Activated naive CD8-positive, alpha-beta T cell treated with anti-CD3 and anti-CD28 coated beads, Interleukin-2, amount 10 ng/mL, durations not matched to agents 7 days and 5 days (primary cell): Measurements from ENCODE around the gene SLCO2B1. TPM values are rescaled to one million over a fixed set of nuclear protein-coding genes. Genes with fewer than 3 reads are reported as not detected.

ENCODE experiments used
- ATAC-seq: fragments of 150-1000 bp; cut with Tn5 transposase; one replicate; pipeline ENCODE4 v1.10.0; 2021; ENCODE audit warnings: low read depth, moderate library complexity
- POLR2A ChIA-PET: fragments of 350-600 bp; sonication (Branson Sonifier 250); formaldehyde crosslinking; loops from one replicate; lab custom pipeline; 2021; ENCODE audit warnings: antibody characterized with exemption; lab: Charles Lee
- DNase-seq: peaks from one replicate; pipeline ENCODE4 v3.0.0; 2021
- H3K27ac Mint-ChIP-seq: one replicate; pipeline ENCODE4 v1.8.0; 2022; ENCODE audit warnings: mild to moderate bottlenecking, mixed read lengths
- H3K27me3 Mint-ChIP-seq: one replicate; pipeline ENCODE4 v1.8.0; 2022; ENCODE audit warnings: mild to moderate bottlenecking, moderate library complexity, mixed read lengths
- H3K36me3 Mint-ChIP-seq: one replicate; pipeline ENCODE4 v1.8.0; 2021; ENCODE audit warnings: mild to moderate bottlenecking, mixed read lengths
- H3K4me1 Mint-ChIP-seq: one replicate; pipeline ENCODE4 v1.8.0; 2021; ENCODE audit warnings: mixed read lengths
- H3K4me3 Mint-ChIP-seq: one replicate; pipeline ENCODE4 v1.8.0; 2022; ENCODE audit warnings: mild to moderate bottlenecking, moderate library complexity, mixed read lengths
- H3K9me3 Mint-ChIP-seq: one replicate; pipeline ENCODE4 v1.8.0; 2021; ENCODE audit warnings: mixed read lengths
- total RNA-seq, 2 experiments: library from RNA; stranded (reverse); gene quantifications; one replicate each; pipeline ENCODE4 v1.2.3, GENCODE V29; 2021

The SLCO2B1 gene
- total RNA-seq, 2 experiments from 2014 or later = 1.1 to 2.6 TPM

- POLR2A ChIA-PET = no interaction called here
- Mint-ChIP-seq H3K4me3 (no peak overlapping the region), H3K36me3 (no peaks in the 10 kb centered on the region), H3K27me3 (peaks cover 57% of the 10 kb centered on the region), H3K27ac (no peak overlapping the region), H3K9me3 (no peaks in the 10 kb centered on the region), H3K4me1 (peaks cover 2% of the 10 kb centered on the region)
- ATAC-seq = no peak
- no peak for DNase-seq
Measured at GRCh38 chr11:75182664-75183063, 31.8 kb downstream of the SLCO2B1 start.

GRCh38 chr11:75184051-75184450, 33.1 kb downstream of the SLCO2B1 start:
- DNase-seq = no peak
- ATAC-seq = no peak
- Mint-ChIP-seq H3K27me3 (peaks cover 60% of the 10 kb centered on the region), H3K36me3 (no peaks in the 10 kb centered on the region), H3K9me3 (no peaks in the 10 kb centered on the region), H3K4me3 (no peak overlapping the region), H3K27ac (no peak overlapping the region), H3K4me1 (peaks cover 7% of the 10 kb centered on the region)
- POLR2A ChIA-PET = no interaction called here

- POLR2A ChIA-PET = no interaction called here
- H3K9me3 Mint-ChIP-seq = no peaks in the 10 kb centered on the region
- H3K36me3 Mint-ChIP-seq = no peaks in the 10 kb centered on the region
- no peak overlapping the region for H3K4me3 Mint-ChIP-seq
- H3K27ac Mint-ChIP-seq = no peak overlapping the region
- H3K4me1 Mint-ChIP-seq = peaks cover 7% of the 10 kb centered on the region
- DNase-seq = no peak
- no peak for ATAC-seq
- H3K27me3 Mint-ChIP-seq = peaks cover 55% of the 10 kb centered on the region
Measured at GRCh38 chr11:75184757-75185425, 34.0 kb downstream of the SLCO2B1 start.

GRCh38 chr11:75185866-75186265, 35.0 kb downstream of the SLCO2B1 start:
- Mint-ChIP-seq H3K9me3 (no peaks in the 10 kb centered on the region), H3K4me3 (no peak overlapping the region), H3K27ac (no peak overlapping the region), H3K36me3 (no peaks in the 10 kb centered on the region), H3K4me1 (peaks cover 7% of the 10 kb centered on the region), H3K27me3 (peaks cover 50% of the 10 kb centered on the region)
- POLR2A ChIA-PET = no interaction called here
- DNase-seq (no peak), ATAC-seq (no peak)

- POLR2A ChIA-PET = no interaction called here
- Mint-ChIP-seq H3K4me3 (no peak overlapping the region), H3K9me3 (no peaks in the 10 kb centered on the region), H3K4me1 (peaks cover 7% of the 10 kb centered on the region), H3K27ac (no peak overlapping the region), H3K27me3 (peaks cover 40% of the 10 kb centered on the region), H3K36me3 (no peaks in the 10 kb centered on the region)
- no peak for ATAC-seq
- no peak for DNase-seq
Measured at GRCh38 chr11:75186999-75187398, 36.1 kb downstream of the SLCO2B1 start.

GRCh38 chr11:75188671-75189070, 37.8 kb downstream of the SLCO2B1 start:
- no peak for ATAC-seq
- no peak overlapping the region for H3K27ac Mint-ChIP-seq
- no peak overlapping the region for H3K4me3 Mint-ChIP-seq
- no peaks in the 10 kb centered on the region for H3K9me3 Mint-ChIP-seq
- H3K27me3 Mint-ChIP-seq = peaks cover 35% of the 10 kb centered on the region
- POLR2A ChIA-PET = no interaction called here
- no peaks in the 10 kb centered on the region for H3K36me3 Mint-ChIP-seq
- peaks cover 7% of the 10 kb centered on the region for H3K4me1 Mint-ChIP-seq
- no peak for DNase-seq

GRCh38 chr11:75189108-75189507, 38.2 kb downstream of the SLCO2B1 start:
- H3K4me3 Mint-ChIP-seq = no peak overlapping the region
- no peaks in the 10 kb centered on the region for H3K9me3 Mint-ChIP-seq
- POLR2A ChIA-PET = no interaction called here
- H3K4me1 Mint-ChIP-seq = peaks cover 7% of the 10 kb centered on the region
- DNase-seq (no peak), ATAC-seq (no peak)
- H3K27ac Mint-ChIP-seq = no peak overlapping the region
- no peaks in the 10 kb centered on the region for H3K36me3 Mint-ChIP-seq
- H3K27me3 Mint-ChIP-seq = peaks cover 31% of the 10 kb centered on the region

- peaks cover 26% of the 10 kb centered on the region for H3K27me3 Mint-ChIP-seq
- H3K27ac Mint-ChIP-seq = no peak overlapping the region
- H3K4me3 Mint-ChIP-seq = no peak overlapping the region
- H3K9me3 Mint-ChIP-seq = no peaks in the 10 kb centered on the region
- DNase-seq (no peak), ATAC-seq (no peak)
- no peaks in the 10 kb centered on the region for H3K36me3 Mint-ChIP-seq
- H3K4me1 Mint-ChIP-seq = peaks cover 7% of the 10 kb centered on the region
- POLR2A ChIA-PET = no interaction called here
Measured at GRCh38 chr11:75189911-75190310, 39.0 kb downstream of the SLCO2B1 start.

- Mint-ChIP-seq H3K36me3 (no peaks in the 10 kb centered on the region), H3K4me1 (peaks cover 11% of the 10 kb centered on the region), H3K27me3 (peaks cover 20% of the 10 kb centered on the region), H3K27ac (no peak overlapping the region), H3K9me3 (no peaks in the 10 kb centered on the region), H3K4me3 (no peak overlapping the region)
- POLR2A ChIA-PET = no interaction called here
- no peak for ATAC-seq
- no peak for DNase-seq
Measured at GRCh38 chr11:75190652-75191329, 39.9 kb downstream of the SLCO2B1 start.

GRCh38 chr11:75191330-75191717, 40.4 kb downstream of the SLCO2B1 start:
- H3K4me1 Mint-ChIP-seq = peaks cover 11% of the 10 kb centered on the region
- DNase-seq = no peak
- ATAC-seq = no peak
- H3K9me3 Mint-ChIP-seq = no peaks in the 10 kb centered on the region
- no peaks in the 10 kb centered on the region for H3K36me3 Mint-ChIP-seq
- POLR2A ChIA-PET = no interaction called here
- no peak overlapping the region for H3K4me3 Mint-ChIP-seq
- no peak overlapping the region for H3K27ac Mint-ChIP-seq
- H3K27me3 Mint-ChIP-seq = peaks cover 17% of the 10 kb centered on the region

GRCh38 chr11:75193271-75193670, 42.4 kb downstream of the SLCO2B1 start:
- ATAC-seq (no peak), DNase-seq (no peak)
- Mint-ChIP-seq H3K4me1 (peaks cover 9% of the 10 kb centered on the region), H3K27me3 (peaks cover 15% of the 10 kb centered on the region), H3K36me3 (no peaks in the 10 kb centered on the region), H3K9me3 (no peaks in the 10 kb centered on the region), H3K27ac (no peak overlapping the region), H3K4me3 (no peak overlapping the region)
- POLR2A ChIA-PET = no interaction called here

- Mint-ChIP-seq H3K36me3 (no peaks in the 10 kb centered on the region), H3K9me3 (no peaks in the 10 kb centered on the region), H3K27me3 (peaks cover 14% of the 10 kb centered on the region), H3K4me3 (no peak overlapping the region), H3K27ac (no peak overlapping the region), H3K4me1 (peaks cover 6% of the 10 kb centered on the region)
- DNase-seq (no peak), ATAC-seq (no peak)
- POLR2A ChIA-PET = no interaction called here
Measured at GRCh38 chr11:75193711-75194110, 42.8 kb downstream of the SLCO2B1 start.

GRCh38 chr11:75194147-75194546, 43.2 kb downstream of the SLCO2B1 start:
- no peaks in the 10 kb centered on the region for H3K36me3 Mint-ChIP-seq
- H3K27ac Mint-ChIP-seq = no peak overlapping the region
- no peaks in the 10 kb centered on the region for H3K9me3 Mint-ChIP-seq
- DNase-seq (no peak), ATAC-seq (no peak)
- peaks cover 11% of the 10 kb centered on the region for H3K27me3 Mint-ChIP-seq
- POLR2A ChIA-PET = no interaction called here
- no peak overlapping the region for H3K4me3 Mint-ChIP-seq
- H3K4me1 Mint-ChIP-seq = peaks cover 3% of the 10 kb centered on the region
